ENCODE results near the gene GAD2. TPM values are rescaled to one million over a fixed set of nuclear protein-coding genes. Genes with fewer than 3 reads are reported as not detected.

GAD2 gene
- total RNA-seq, 1 experiment from 2014 or later: not detected

DNA sequence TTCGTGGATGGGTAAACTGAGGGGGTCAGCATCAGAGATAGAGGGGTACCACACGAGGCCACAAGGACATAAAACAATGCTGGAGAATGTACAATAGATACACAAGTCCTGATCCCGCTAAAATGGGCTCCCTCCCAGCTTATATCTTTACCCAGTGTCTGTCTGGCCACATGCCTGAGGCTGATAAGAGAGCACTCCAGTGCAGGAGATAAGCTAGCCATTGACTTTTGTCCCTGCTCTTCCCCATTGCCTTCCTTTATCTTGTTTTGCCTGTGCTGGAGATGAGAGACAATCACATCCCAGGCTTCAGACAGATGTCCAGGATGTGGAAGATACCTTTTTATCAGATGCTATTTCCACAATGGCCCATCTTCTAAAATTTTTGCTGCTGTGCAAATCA is 6.0 kb downstream of the GAD2 start:
- in situ Hi-C loops (cut with HindIII; ENCODE audit: low pct_unique_long_range_greater_than_20kb, low sequenced_read_pairs) (no loop called here), intact Hi-C loops (cut with micrococcal nuclease; ENCODE audit: unreplicated experiment) (no loop called here)
- no peaks in the 10 kb centered on the region for H3K4me1 ChIP-seq (ENCODE audit: control insufficient read depth, insufficient read depth, low read length)
- DNase-seq (ENCODE audit: low read depth, low spot score) (no peak), ATAC-seq (no peak)
- CTCF ChIA-PET: no interaction called here
- no TSS peak for BruUV-seq (replicated peaks)
- POLR2A ChIA-PET: no interaction called here
- no peaks in the 10 kb centered on the region for H3K9me3 ChIP-seq (ENCODE audit: control insufficient read depth, insufficient read depth, low read depth, low read length)
- peaks cover 6% of the 10 kb centered on the region; the same call in 1 of the 2 replicates for H3K27me3 ChIP-seq (ENCODE audit: control insufficient read depth, insufficient read depth, low read length)
- no peaks in the 10 kb centered on the region for H3K36me3 ChIP-seq (ENCODE audit: control insufficient read depth, insufficient read depth, low read length)
- H3K4me3 ChIP-seq (ENCODE audit: low read depth in 2 of 2, low read length in 2 of 2): no peak overlapping the region
- TF ChIP-seq POLR2AphosphoS5 (IDR thresholded peaks at IDR 0.05; ENCODE audit: low read depth, low read length) (no peak), SIN3A (IDR thresholded peaks at IDR 0.05; ENCODE audit: borderline replicate concordance, insufficient read depth, low read depth, low read length) (no peak), TCF7L2 (IDR thresholded peaks at IDR 0.05; ENCODE audit: low read depth, low read length) (no peak)
- H3K27ac ChIP-seq (ENCODE audit: low read length): no peak overlapping the region

- Histone ChIP-seq H3K27me3 (ENCODE audit: control insufficient read depth, insufficient read depth, low read length) (peaks cover 2% of the 10 kb centered on the region; the same call in 1 of the 2 replicates), H3K4me1 (ENCODE audit: control insufficient read depth, insufficient read depth, low read length) (no peaks in the 10 kb centered on the region), H3K4me3 (ENCODE audit: low read depth in 2 of 2, low read length in 2 of 2) (no peak overlapping the region), H3K9me3 (ENCODE audit: control insufficient read depth, insufficient read depth, low read depth, low read length) (no peaks in the 10 kb centered on the region), H3K27ac (ENCODE audit: low read length) (no peak overlapping the region), H3K36me3 (ENCODE audit: control insufficient read depth, insufficient read depth, low read length) (no peaks in the 10 kb centered on the region)
- BruUV-seq (replicated peaks): no TSS peak
- POLR2A ChIA-PET: no interaction called here
- DNase-seq (ENCODE audit: low read depth, low spot score): no peak
- CTCF ChIA-PET: no interaction called here
- in situ Hi-C loops (cut with HindIII; ENCODE audit: low pct_unique_long_range_greater_than_20kb, low sequenced_read_pairs) (no loop called here), intact Hi-C loops (cut with micrococcal nuclease; ENCODE audit: unreplicated experiment) (no loop called here)
- TF ChIP-seq SIN3A (IDR thresholded peaks at IDR 0.05; ENCODE audit: borderline replicate concordance, insufficient read depth, low read depth, low read length) (no peak), POLR2AphosphoS5 (IDR thresholded peaks at IDR 0.05; ENCODE audit: low read depth, low read length) (no peak), REST (IDR thresholded peaks at IDR 0.05; ENCODE audit: insufficient read depth in 1 of 2, low read depth in 2 of 2, low read length in 1 of 2) (no peak), TCF7L2 (IDR thresholded peaks at IDR 0.05; ENCODE audit: low read depth, low read length) (no peak)
- TF ChIP-seq, protein P1, sequence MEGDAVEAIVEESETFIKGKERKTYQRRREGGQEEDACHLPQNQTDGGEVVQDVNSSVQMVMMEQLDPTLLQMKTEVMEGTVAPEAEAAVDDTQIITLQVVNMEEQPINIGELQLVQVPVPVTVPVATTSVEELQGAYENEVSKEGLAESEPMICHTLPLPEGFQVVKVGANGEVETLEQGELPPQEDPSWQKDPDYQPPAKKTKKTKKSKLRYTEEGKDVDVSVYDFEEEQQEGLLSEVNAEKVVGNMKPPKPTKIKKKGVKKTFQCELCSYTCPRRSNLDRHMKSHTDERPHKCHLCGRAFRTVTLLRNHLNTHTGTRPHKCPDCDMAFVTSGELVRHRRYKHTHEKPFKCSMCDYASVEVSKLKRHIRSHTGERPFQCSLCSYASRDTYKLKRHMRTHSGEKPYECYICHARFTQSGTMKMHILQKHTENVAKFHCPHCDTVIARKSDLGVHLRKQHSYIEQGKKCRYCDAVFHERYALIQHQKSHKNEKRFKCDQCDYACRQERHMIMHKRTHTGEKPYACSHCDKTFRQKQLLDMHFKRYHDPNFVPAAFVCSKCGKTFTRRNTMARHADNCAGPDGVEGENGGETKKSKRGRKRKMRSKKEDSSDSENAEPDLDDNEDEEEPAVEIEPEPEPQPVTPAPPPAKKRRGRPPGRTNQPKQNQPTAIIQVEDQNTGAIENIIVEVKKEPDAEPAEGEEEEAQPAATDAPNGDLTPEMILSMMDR (IDR thresholded peaks at IDR 0.05): no peak
- no peak for ATAC-seq
Observed at GRCh38 chr10:26225322-26225721, 8.7 kb downstream of the GAD2 start.

DNA sequence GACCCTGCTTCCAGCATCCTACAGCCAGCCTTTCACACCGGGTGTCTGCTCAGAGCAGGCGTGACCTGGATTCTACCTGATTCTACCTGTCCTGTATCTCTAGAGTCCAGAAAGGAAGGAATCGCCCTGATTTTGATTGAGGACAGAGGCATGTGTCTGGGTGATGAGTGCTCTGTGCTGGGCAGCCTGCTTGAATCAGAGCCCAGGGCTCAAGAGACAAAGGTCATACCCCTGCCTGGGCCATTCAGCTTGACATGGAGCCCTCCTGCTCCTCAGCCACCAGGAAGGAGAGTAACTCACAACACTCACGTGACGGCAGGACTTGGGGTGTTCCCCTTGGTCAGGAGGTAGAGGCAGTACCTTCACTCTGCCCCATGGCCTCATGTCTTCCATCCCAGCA is 11.2 kb downstream of the GAD2 start:
- TF ChIP-seq POLR2AphosphoS5 (IDR thresholded peaks at IDR 0.05; ENCODE audit: low read depth, low read length) (no peak), SIN3A (IDR thresholded peaks at IDR 0.05; ENCODE audit: borderline replicate concordance, insufficient read depth, low read depth, low read length) (no peak), REST (IDR thresholded peaks at IDR 0.05; ENCODE audit: insufficient read depth in 1 of 2, low read depth in 2 of 2, low read length in 1 of 2) (no peak), TCF7L2 (IDR thresholded peaks at IDR 0.05; ENCODE audit: low read depth, low read length) (no peak)
- TF ChIP-seq, protein P1 (IDR thresholded peaks at IDR 0.05): no peak
- in situ Hi-C loops (cut with HindIII; ENCODE audit: low pct_unique_long_range_greater_than_20kb, low sequenced_read_pairs): no loop called here
- DNase-seq (ENCODE audit: low read depth, low spot score) (no peak), ATAC-seq (no peak)
- intact Hi-C loops (cut with micrococcal nuclease; ENCODE audit: unreplicated experiment): no loop called here
- Histone ChIP-seq H3K27me3 (ENCODE audit: control insufficient read depth, insufficient read depth, low read length) (peaks cover 2% of the 10 kb centered on the region; the same call in 1 of the 2 replicates), H3K4me1 (ENCODE audit: control insufficient read depth, insufficient read depth, low read length) (no peaks in the 10 kb centered on the region), H3K4me3 (ENCODE audit: low read depth in 2 of 2, low read length in 2 of 2) (no peak overlapping the region), H3K27ac (ENCODE audit: low read length) (no peak overlapping the region), H3K9me3 (ENCODE audit: control insufficient read depth, insufficient read depth, low read depth, low read length) (no peaks in the 10 kb centered on the region), H3K36me3 (ENCODE audit: control insufficient read depth, insufficient read depth, low read length) (no peaks in the 10 kb centered on the region)
- ChIA-PET POLR2A (no interaction called here), CTCF (no interaction called here)
- BruUV-seq (replicated peaks): no TSS peak
